ENCODE data around the gene CATSPERD. TPM values are rescaled to one million over a fixed set of nuclear protein-coding genes. Genes with fewer than 3 reads are reported as not detected.
A peak's percentile ranks its signal among the peaks of the same experiment; 100 is the strongest.

Gene CATSPERD
- polyA plus RNA-seq, 1 donor (not counting 4 experiments of a cell fraction or from before 2014, with no cell fraction given), result not detected

- no peak for DNase-seq (ENCODE audit: low read depth, low spot score)
- H4K20me1 ChIP-seq (ENCODE audit: control insufficient read depth, extremely low read depth, insufficient read depth, low read length), result peaks cover 47% of the 10 kb centered on the region
- H3K4me1 ChIP-seq (ENCODE audit: control insufficient read depth, extremely low read depth, insufficient read depth, low read length), result peaks cover 7% of the 10 kb centered on the region
- dilution Hi-C loops (cut with MboI; ENCODE audit: extremely low pct_ligation_motif_present, low sequenced_read_pairs), result no loop called here
- H2AFZ ChIP-seq (ENCODE audit: control insufficient read depth, low read length), result no peak overlapping the region
- no peaks in the 10 kb centered on the region for H3K9me3 ChIP-seq (ENCODE audit: control insufficient read depth, low read depth, low read length)
- no peak for FAIRE-seq
- H3K9me1 ChIP-seq (ENCODE audit: control insufficient read depth, extremely low read depth, insufficient read depth, low read length), result no peaks in the 10 kb centered on the region
- no peaks in the 10 kb centered on the region for H3K27me3 ChIP-seq (ENCODE audit: control insufficient read depth, extremely low read depth, insufficient read depth, low read length)
- peak overlapping the region; percentile 81 to 84 (median 82) for H3K4me3 ChIP-seq (ENCODE audit: control insufficient read depth in 2 of 3, extremely low read depth in 1 of 3, insufficient read depth in 2 of 3, low read depth in 1 of 3, low read length in 3 of 3)
- TF ChIP-seq CTCF (optimal IDR thresholded peaks at IDR 0.05 in 1 of 3, IDR thresholded peaks at IDR 0.05 in 1 of 3, conservative IDR thresholded peaks at IDR 0.05 in 1 of 3; ENCODE audit: extremely low read depth in 1 of 3, insufficient read depth in 2 of 3, low read length in 3 of 3) (no peak), EZH2 (IDR thresholded peaks at IDR 0.05; ENCODE audit: low read length) (no peak)
- H3K36me3 ChIP-seq (ENCODE audit: control insufficient read depth in 2 of 2, extremely low read depth in 1 of 2, insufficient read depth in 2 of 2, low read length in 2 of 2), result peaks cover 14 to 54% of the 10 kb centered on the region in 2 experiments
- peak overlapping the region; percentile 98 for H3K9ac ChIP-seq (ENCODE audit: control insufficient read depth, extremely low read depth, insufficient read depth, low read length)
- H3K4me2 ChIP-seq (ENCODE audit: control insufficient read depth, extremely low read depth, insufficient read depth, low read depth, low read length), result peak overlapping the region; percentile 84
- H3K27ac ChIP-seq (ENCODE audit: control insufficient read depth, insufficient read depth, low read length), result peak overlapping the region; percentile 42
- H3K79me2 ChIP-seq (ENCODE audit: control insufficient read depth, insufficient read depth, low read length), result peaks cover 52% of the 10 kb centered on the region
Observed at GRCh38 chr19:5691822-5692722, 28.4 kb upstream of the CATSPERD start.

GRCh38 chr19:5692723-5693194, 27.7 kb upstream of the CATSPERD start:
- peak overlapping the region; percentile 98 for H3K9ac ChIP-seq (ENCODE audit: control insufficient read depth, extremely low read depth, insufficient read depth, low read length)
- TF ChIP-seq CTCF (optimal IDR thresholded peaks at IDR 0.05 in 1 of 3, IDR thresholded peaks at IDR 0.05 in 1 of 3, conservative IDR thresholded peaks at IDR 0.05 in 1 of 3; ENCODE audit: extremely low read depth in 1 of 3, insufficient read depth in 2 of 3, low read length in 3 of 3), result no peak
- TF ChIP-seq EZH2 (IDR thresholded peaks at IDR 0.05; ENCODE audit: low read length), result no peak
- no peaks in the 10 kb centered on the region for H3K9me3 ChIP-seq (ENCODE audit: control insufficient read depth, low read depth, low read length)
- H2AFZ ChIP-seq (ENCODE audit: control insufficient read depth, low read length), result no peak overlapping the region
- peaks cover 52% of the 10 kb centered on the region for H3K79me2 ChIP-seq (ENCODE audit: control insufficient read depth, insufficient read depth, low read length)
- peaks cover 7% of the 10 kb centered on the region for H3K4me1 ChIP-seq (ENCODE audit: control insufficient read depth, extremely low read depth, insufficient read depth, low read length)
- H3K4me3 ChIP-seq (ENCODE audit: control insufficient read depth in 2 of 3, extremely low read depth in 1 of 3, insufficient read depth in 2 of 3, low read depth in 1 of 3, low read length in 3 of 3), result no peak overlapping the region
- no peaks in the 10 kb centered on the region for H3K9me1 ChIP-seq (ENCODE audit: control insufficient read depth, extremely low read depth, insufficient read depth, low read length)
- H3K4me2 ChIP-seq (ENCODE audit: control insufficient read depth, extremely low read depth, insufficient read depth, low read depth, low read length), result peak overlapping the region; percentile 84
- peaks cover 47% of the 10 kb centered on the region for H4K20me1 ChIP-seq (ENCODE audit: control insufficient read depth, extremely low read depth, insufficient read depth, low read length)
- FAIRE-seq, result no peak
- no peak for DNase-seq (ENCODE audit: low read depth, low spot score)
- dilution Hi-C loops (cut with MboI; ENCODE audit: extremely low pct_ligation_motif_present, low sequenced_read_pairs), result no loop called here
- H3K36me3 ChIP-seq (ENCODE audit: control insufficient read depth in 2 of 2, extremely low read depth in 1 of 2, insufficient read depth in 2 of 2, low read length in 2 of 2), result peaks cover 14 to 54% of the 10 kb centered on the region in 2 experiments
- H3K27me3 ChIP-seq (ENCODE audit: control insufficient read depth, extremely low read depth, insufficient read depth, low read length), result no peaks in the 10 kb centered on the region
- no peak overlapping the region for H3K27ac ChIP-seq (ENCODE audit: control insufficient read depth, insufficient read depth, low read length)
